ENCODE data around the gene ITPR2. TPM values are rescaled to one million over a fixed set of nuclear protein-coding genes. Genes with fewer than 3 reads are reported as not detected.

The ITPR2 gene
- total and polyA plus RNA-seq, 2 of the 13 experiments (the other 11 are each of a cell fraction or from before 2014, with no cell fraction given) = 31.9 to 81.9 TPM

DNA sequence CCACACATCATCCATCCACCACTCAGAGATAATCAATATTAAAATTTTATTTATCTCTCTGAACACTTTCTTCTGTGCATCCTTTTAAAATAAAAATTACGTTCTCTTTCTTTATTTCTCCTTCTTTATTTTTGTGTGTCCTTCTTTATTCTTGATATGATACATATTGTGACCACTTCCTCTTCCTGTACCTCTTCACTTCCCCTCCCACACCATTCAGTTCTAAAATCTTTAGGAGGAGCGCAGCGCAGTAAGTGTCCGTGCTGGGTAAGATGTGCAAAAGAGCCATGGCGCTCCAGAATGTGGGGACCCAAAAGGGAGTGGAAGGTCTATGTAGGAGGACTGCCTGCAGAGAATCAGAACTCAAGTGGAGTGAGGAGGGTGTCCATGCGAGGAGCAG is 256.7 kb downstream of the ITPR2 start (continued):
- TF ChIP-seq, protein P1, sequence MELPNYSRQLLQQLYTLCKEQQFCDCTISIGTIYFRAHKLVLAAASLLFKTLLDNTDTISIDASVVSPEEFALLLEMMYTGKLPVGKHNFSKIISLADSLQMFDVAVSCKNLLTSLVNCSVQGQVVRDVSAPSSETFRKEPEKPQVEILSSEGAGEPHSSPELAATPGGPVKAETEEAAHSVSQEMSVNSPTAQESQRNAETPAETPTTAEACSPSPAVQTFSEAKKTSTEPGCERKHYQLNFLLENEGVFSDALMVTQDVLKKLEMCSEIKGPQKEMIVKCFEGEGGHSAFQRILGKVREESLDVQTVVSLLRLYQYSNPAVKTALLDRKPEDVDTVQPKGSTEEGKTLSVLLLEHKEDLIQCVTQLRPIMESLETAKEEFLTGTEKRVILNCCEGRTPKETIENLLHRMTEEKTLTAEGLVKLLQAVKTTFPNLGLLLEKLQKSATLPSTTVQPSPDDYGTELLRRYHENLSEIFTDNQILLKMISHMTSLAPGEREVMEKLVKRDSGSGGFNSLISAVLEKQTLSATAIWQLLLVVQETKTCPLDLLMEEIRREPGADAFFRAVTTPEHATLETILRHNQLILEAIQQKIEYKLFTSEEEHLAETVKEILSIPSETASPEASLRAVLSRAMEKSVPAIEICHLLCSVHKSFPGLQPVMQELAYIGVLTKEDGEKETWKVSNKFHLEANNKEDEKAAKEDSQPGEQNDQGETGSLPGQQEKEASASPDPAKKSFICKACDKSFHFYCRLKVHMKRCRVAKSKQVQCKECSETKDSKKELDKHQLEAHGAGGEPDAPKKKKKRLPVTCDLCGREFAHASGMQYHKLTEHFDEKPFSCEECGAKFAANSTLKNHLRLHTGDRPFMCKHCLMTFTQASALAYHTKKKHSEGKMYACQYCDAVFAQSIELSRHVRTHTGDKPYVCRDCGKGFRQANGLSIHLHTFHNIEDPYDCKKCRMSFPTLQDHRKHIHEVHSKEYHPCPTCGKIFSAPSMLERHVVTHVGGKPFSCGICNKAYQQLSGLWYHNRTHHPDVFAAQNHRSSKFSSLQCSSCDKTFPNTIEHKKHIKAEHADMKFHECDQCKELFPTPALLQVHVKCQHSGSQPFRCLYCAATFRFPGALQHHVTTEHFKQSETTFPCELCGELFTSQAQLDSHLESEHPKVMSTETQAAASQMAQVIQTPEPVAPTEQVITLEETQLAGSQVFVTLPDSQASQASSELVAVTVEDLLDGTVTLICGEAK (IDR thresholded peaks at IDR 0.05) = no peak
- TF ChIP-seq, protein P1 (CRISPR knock-in tag; IDR thresholded peaks at IDR 0.05) = no peak
- TF ChIP-seq, protein P2, sequence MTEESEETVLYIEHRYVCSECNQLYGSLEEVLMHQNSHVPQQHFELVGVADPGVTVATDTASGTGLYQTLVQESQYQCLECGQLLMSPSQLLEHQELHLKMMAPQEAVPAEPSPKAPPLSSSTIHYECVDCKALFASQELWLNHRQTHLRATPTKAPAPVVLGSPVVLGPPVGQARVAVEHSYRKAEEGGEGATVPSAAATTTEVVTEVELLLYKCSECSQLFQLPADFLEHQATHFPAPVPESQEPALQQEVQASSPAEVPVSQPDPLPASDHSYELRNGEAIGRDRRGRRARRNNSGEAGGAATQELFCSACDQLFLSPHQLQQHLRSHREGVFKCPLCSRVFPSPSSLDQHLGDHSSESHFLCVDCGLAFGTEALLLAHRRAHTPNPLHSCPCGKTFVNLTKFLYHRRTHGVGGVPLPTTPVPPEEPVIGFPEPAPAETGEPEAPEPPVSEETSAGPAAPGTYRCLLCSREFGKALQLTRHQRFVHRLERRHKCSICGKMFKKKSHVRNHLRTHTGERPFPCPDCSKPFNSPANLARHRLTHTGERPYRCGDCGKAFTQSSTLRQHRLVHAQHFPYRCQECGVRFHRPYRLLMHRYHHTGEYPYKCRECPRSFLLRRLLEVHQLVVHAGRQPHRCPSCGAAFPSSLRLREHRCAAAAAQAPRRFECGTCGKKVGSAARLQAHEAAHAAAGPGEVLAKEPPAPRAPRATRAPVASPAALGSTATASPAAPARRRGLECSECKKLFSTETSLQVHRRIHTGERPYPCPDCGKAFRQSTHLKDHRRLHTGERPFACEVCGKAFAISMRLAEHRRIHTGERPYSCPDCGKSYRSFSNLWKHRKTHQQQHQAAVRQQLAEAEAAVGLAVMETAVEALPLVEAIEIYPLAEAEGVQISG (CRISPR knock-in tag; IDR thresholded peaks at IDR 0.05) = no peak
- TF ChIP-seq, protein P3, sequence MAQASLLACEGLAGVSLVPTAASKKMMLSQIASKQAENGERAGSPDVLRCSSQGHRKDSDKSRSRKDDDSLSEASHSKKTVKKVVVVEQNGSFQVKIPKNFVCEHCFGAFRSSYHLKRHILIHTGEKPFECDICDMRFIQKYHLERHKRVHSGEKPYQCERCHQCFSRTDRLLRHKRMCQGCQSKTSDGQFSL (CRISPR knock-in tag; IDR thresholded peaks at IDR 0.05) = no peak
- TF ChIP-seq CREM (IDR thresholded peaks at IDR 0.05) (no peak), CREM (CRISPR knock-in tag; IDR thresholded peaks at IDR 0.05) (no peak), ZNF83 (CRISPR knock-in tag; IDR thresholded peaks at IDR 0.05; ENCODE audit: borderline replicate concordance) (no peak), ZNF605 (CRISPR knock-in tag; IDR thresholded peaks at IDR 0.05) (no peak)
- TF ChIP-seq, protein P4, sequence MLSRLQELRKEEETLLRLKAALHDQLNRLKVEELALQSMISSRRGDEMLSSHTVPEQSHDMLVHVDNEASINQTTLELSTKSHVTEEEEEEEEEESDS (CRISPR knock-in tag; IDR thresholded peaks at IDR 0.05; ENCODE audit: borderline replicate concordance) = no peak
- TF ChIP-seq, protein P5, sequence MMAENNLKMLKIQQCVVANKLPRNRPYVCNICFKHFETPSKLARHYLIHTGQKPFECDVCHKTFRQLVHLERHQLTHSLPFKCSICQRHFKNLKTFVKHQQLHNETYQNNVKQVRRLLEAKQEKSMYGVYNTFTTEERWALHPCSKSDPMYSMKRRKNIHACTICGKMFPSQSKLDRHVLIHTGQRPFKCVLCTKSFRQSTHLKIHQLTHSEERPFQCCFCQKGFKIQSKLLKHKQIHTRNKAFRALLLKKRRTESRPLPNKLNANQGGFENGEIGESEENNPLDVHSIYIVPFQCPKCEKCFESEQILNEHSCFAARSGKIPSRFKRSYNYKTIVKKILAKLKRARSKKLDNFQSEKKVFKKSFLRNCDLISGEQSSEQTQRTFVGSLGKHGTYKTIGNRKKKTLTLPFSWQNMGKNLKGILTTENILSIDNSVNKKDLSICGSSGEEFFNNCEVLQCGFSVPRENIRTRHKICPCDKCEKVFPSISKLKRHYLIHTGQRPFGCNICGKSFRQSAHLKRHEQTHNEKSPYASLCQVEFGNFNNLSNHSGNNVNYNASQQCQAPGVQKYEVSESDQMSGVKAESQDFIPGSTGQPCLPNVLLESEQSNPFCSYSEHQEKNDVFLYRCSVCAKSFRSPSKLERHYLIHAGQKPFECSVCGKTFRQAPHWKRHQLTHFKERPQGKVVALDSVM (CRISPR knock-in tag; IDR thresholded peaks at IDR 0.05) = no peak
